Measurements from ENCODE around the gene RAB18. TPM values are rescaled to one million over a fixed set of nuclear protein-coding genes. Genes with fewer than 3 reads are reported as not detected.
"Not testable (repeated sequence)": the region's sequence is repeated elsewhere in the genome, so short reads cannot be mapped to it uniquely, and the experiment has no call there.

Gene RAB18
- total RNA-seq, 4 donors from 2014 or later, result 13.1 to 84.5 (median 36.4) TPM

- intact Hi-C loops (cut with DNase I; ENCODE audit: low total_unique reads), result no loop called here
- Histone ChIP-seq H3K36me3 (no peaks in the 10 kb centered on the region), H3K27ac (no peak overlapping the region), H3K4me1 (no peaks in the 10 kb centered on the region), H3K27me3 (no peaks in the 10 kb centered on the region), H3K4me3 (no peak overlapping the region), H3K9me3 (no peaks in the 10 kb centered on the region)
- WGBS, 2 donors (ENCODE audit: low coverage in 1 of 2), result 77 to 86% methylated on average over 3 of the region's 3 CpGs
- no peak for TF ChIP-seq POLR2A (IDR thresholded peaks at IDR 0.05)
- TF ChIP-seq POLR2AphosphoS5 (IDR thresholded peaks at IDR 0.05), result no peak
- no peak for TF ChIP-seq EP300 (IDR thresholded peaks at IDR 0.05; ENCODE audit: low read depth)
- no peak for TF ChIP-seq CTCF (IDR thresholded peaks at IDR 0.05)
- in situ Hi-C loops (cut with MboI; ENCODE audit: low pct_ligation_motif_present in 1 of 4, low pct_unique_long_range_greater_than_20kb in 1 of 4, low sequenced_read_pairs in 3 of 4), result loop anchor here in 2 of 4 donors (5.0 to 25.0 kb wide), 3 partner anchors 87 to 822 kb away; no protein-coding TSS in a partner anchor
- DNase-seq, result no peak
These were observed 60.8 kb downstream of the RAB18 start for GRCh38 chr10:27564880-27565279.

GRCh38 chr10:27568196-27569175 is 64.4 kb downstream of the RAB18 start:
- no peaks in the 10 kb centered on the region for H3K4me1 ChIP-seq
- intact Hi-C loops (cut with DNase I; ENCODE audit: low total_unique reads), result no loop called here

GRCh38 chr10:27569946-27570345 is 65.8 kb downstream of the RAB18 start:
- no peaks in the 10 kb centered on the region for H3K36me3 ChIP-seq
- no peak for DNase-seq
- H3K27me3 ChIP-seq, result no peaks in the 10 kb centered on the region
- intact Hi-C loops (cut with DNase I; ENCODE audit: low total_unique reads) (no loop called here), in situ Hi-C loops (cut with MboI; ENCODE audit: low pct_ligation_motif_present in 1 of 4, low pct_unique_long_range_greater_than_20kb in 1 of 4, low sequenced_read_pairs in 3 of 4) (loop anchor here in 2 of 4 donors (25.0 kb wide), 2 partner anchors 92 to 817 kb away; no protein-coding TSS in a partner anchor)
- H3K27ac ChIP-seq, result no peak overlapping the region
- WGBS, 2 donors (ENCODE audit: low coverage in 1 of 2), result 93 to 97% methylated on average over 4 of the region's 4 CpGs
- TF ChIP-seq POLR2A (IDR thresholded peaks at IDR 0.05), result no peak
- TF ChIP-seq EP300 (IDR thresholded peaks at IDR 0.05; ENCODE audit: low read depth), result no peak
- TF ChIP-seq CTCF (IDR thresholded peaks at IDR 0.05), result no peak
- TF ChIP-seq POLR2AphosphoS5 (IDR thresholded peaks at IDR 0.05), result no peak
- H3K4me1 ChIP-seq, result no peaks in the 10 kb centered on the region
- H3K4me3 ChIP-seq, result no peak overlapping the region
- H3K9me3 ChIP-seq, result no peaks in the 10 kb centered on the region

More at GRCh38 chr10:27568196-27569175, 64.4 kb downstream of the RAB18 start:
- Histone ChIP-seq H3K9me3 (no peaks in the 10 kb centered on the region), H3K36me3 (no peaks in the 10 kb centered on the region), H3K4me3 (no peak overlapping the region), H3K27me3 (no peaks in the 10 kb centered on the region), H3K27ac (no peak overlapping the region)
- DNase-seq, result no peak
- in situ Hi-C loops (cut with MboI; ENCODE audit: low pct_ligation_motif_present in 1 of 4, low pct_unique_long_range_greater_than_20kb in 1 of 4, low sequenced_read_pairs in 3 of 4), result loop anchor here in 2 of 4 donors (25.0 kb wide), 2 partner anchors 94 to 819 kb away; no protein-coding TSS in a partner anchor
- WGBS, 2 donors (ENCODE audit: low coverage in 1 of 2), result 75 to 86% methylated on average over 6 to 7 of the region's 7 CpGs
- TF ChIP-seq POLR2AphosphoS5 (IDR thresholded peaks at IDR 0.05) (no peak), POLR2A (IDR thresholded peaks at IDR 0.05) (no peak), EP300 (IDR thresholded peaks at IDR 0.05; ENCODE audit: low read depth) (no peak), CTCF (IDR thresholded peaks at IDR 0.05) (no peak)

GRCh38 chr10:27577038-27577437 is 72.9 kb downstream of the RAB18 start:
- in situ Hi-C loops (cut with MboI; ENCODE audit: low pct_ligation_motif_present in 1 of 4, low pct_unique_long_range_greater_than_20kb in 1 of 4, low sequenced_read_pairs in 3 of 4); H3K27ac ChIP-seq; H3K4me3 ChIP-seq; H3K36me3 ChIP-seq; H3K4me1 ChIP-seq; intact Hi-C loops (cut with DNase I; ENCODE audit: low total_unique reads); H3K27me3 ChIP-seq; DNase-seq; H3K9me3 ChIP-seq: not testable (repeated sequence)
- 87 to 93% methylated on average over 4 to 5 of the region's 5 CpGs for WGBS, 2 donors (ENCODE audit: low coverage in 1 of 2)
